ENCODE measurements around the gene CCDC73. TPM values are rescaled to one million over a fixed set of nuclear protein-coding genes. Genes with fewer than 3 reads are reported as not detected.

Gene CCDC73
- total and polyA plus RNA-seq, 2 donors (not counting 1 experiment from before 2014, with no cell fraction given): 0.05 TPM; not detected in 1

GRCh38 chr11:32829680-32830412, 35.4 kb upstream of the CCDC73 start, which contains the start of gene PRRG4:
Gene PRRG4 (plus strand): TSS chr11:32829927. CDS start chr11:32830530, 603 bp downstream.
- ATAC-seq (ENCODE audit: low read depth) (peak; percentile 68), DNase-seq (peak; percentile 48)
- no peaks in the 10 kb centered on the region for H3K79me2 ChIP-seq (ENCODE audit: control insufficient read depth, insufficient read depth, low read length)
- H3K4me2 ChIP-seq (replicated peaks; ENCODE audit: low read depth, low read length, poor library complexity, severe bottlenecking): peak within 1 kb of the TSS; percentile 86
- POLR2A ChIA-PET: no interaction called here
- peak within 1 kb of the TSS; percentile 41 to 74 (median 55) for H3K4me3 ChIP-seq (ENCODE audit: control extremely low read depth in 1 of 5, extremely low read depth in 1 of 5, insufficient read depth in 1 of 5, low read depth in 2 of 5, low read length in 4 of 5)
- H3K4me3 Mint-ChIP-seq: peak within 1 kb of the TSS; percentile 92
- H2AFZ ChIP-seq (ENCODE audit: insufficient read depth, low read depth, low read length, poor library complexity, severe bottlenecking): peak within 1 kb of the TSS; percentile 71
- H3K9me3 ChIP-seq (ENCODE audit: control extremely low read depth in 1 of 3, control insufficient read depth in 2 of 3, insufficient read depth in 1 of 3, low read length in 2 of 3): no peaks in the 10 kb centered on the region
- peaks cover 0 to 16% (median 4%) of the 10 kb centered on the region in 4 experiments for H3K27me3 ChIP-seq (replicated peaks in 1 of 4; ENCODE audit: control extremely low read depth in 1 of 4, control insufficient read depth in 3 of 4, insufficient read depth in 4 of 4, low read length in 3 of 4)
- H3K4me1 Mint-ChIP-seq: peaks cover 18% of the 10 kb centered on the region
- no peaks in the 10 kb centered on the region for H3K9me3 Mint-ChIP-seq (ENCODE audit: insufficient read depth)
- H3K4me1 ChIP-seq (ENCODE audit: control insufficient read depth in 2 of 2, insufficient read depth in 2 of 2, low read length in 2 of 2): peaks cover 11 to 14% of the 10 kb centered on the region in 2 donors
- no peak for TF ChIP-seq EZH2 (IDR thresholded peaks at IDR 0.05; ENCODE audit: borderline replicate concordance, insufficient read depth, low read depth, low read length, poor library complexity, severe bottlenecking)
- no peak for TF ChIP-seq CTCF (IDR thresholded peaks at IDR 0.05)
- H3K27me3 Mint-ChIP-seq: peaks cover 15% of the 10 kb centered on the region
- under 1% methylated on average over 85 of the region's 85 CpGs for WGBS (ENCODE audit: insufficient coverage)
- H3K9ac ChIP-seq (ENCODE audit: low read length): peak within 1 kb of the TSS; percentile 70
- intact Hi-C loops (cut with micrococcal nuclease): no loop called here
- CTCF ChIA-PET: no interaction called here
- H3K27ac Mint-ChIP-seq: peak within 1 kb of the TSS; percentile 61
- H3K36me3 ChIP-seq (replicated peaks in 1 of 2; ENCODE audit: control extremely low read depth in 1 of 2, control insufficient read depth in 1 of 2, extremely low read depth in 1 of 2, insufficient read depth in 2 of 2, low read length in 1 of 2): no peaks in the 10 kb centered on the region
- H4K20me1 ChIP-seq (ENCODE audit: control insufficient read depth, insufficient read depth, low read length, poor library complexity, severe bottlenecking): no peaks in the 10 kb centered on the region
- H3K27ac ChIP-seq (ENCODE audit: low read length in 2 of 2): no peak within 1 kb of the TSS

GRCh38 chr11:32829157-32829679, 34.8 kb upstream of the CCDC73 start:
- Mint-ChIP-seq H3K9me3 (ENCODE audit: insufficient read depth) (no peaks in the 10 kb centered on the region), H3K27ac (peak overlapping the region; percentile 61), H3K27me3 (peaks cover 15% of the 10 kb centered on the region), H3K4me1 (peaks cover 18% of the 10 kb centered on the region), H3K4me3 (peak overlapping the region; percentile 92)
- peak overlapping the region; percentile 41 to 74 (median 55) for H3K4me3 ChIP-seq (ENCODE audit: control extremely low read depth in 1 of 5, extremely low read depth in 1 of 5, insufficient read depth in 1 of 5, low read depth in 2 of 5, low read length in 4 of 5)
- H3K27ac ChIP-seq (ENCODE audit: low read length in 2 of 2): no peak overlapping the region
- DNase-seq (no peak), ATAC-seq (ENCODE audit: low read depth) (peak; percentile 47)
- no peaks in the 10 kb centered on the region for H3K79me2 ChIP-seq (ENCODE audit: control insufficient read depth, insufficient read depth, low read length)
- H3K27me3 ChIP-seq (replicated peaks in 1 of 4; ENCODE audit: control extremely low read depth in 1 of 4, control insufficient read depth in 3 of 4, insufficient read depth in 4 of 4, low read length in 3 of 4): peaks cover 0 to 16% (median 4%) of the 10 kb centered on the region in 4 experiments
- peaks cover 11 to 14% of the 10 kb centered on the region in 2 donors for H3K4me1 ChIP-seq (ENCODE audit: control insufficient read depth in 2 of 2, insufficient read depth in 2 of 2, low read length in 2 of 2)
- CTCF ChIA-PET: interaction anchor here (0.6 kb wide), 1 partner anchor 52 kb away, joined by 3 read pairs; no protein-coding TSS in a partner anchor
- H2AFZ ChIP-seq (ENCODE audit: insufficient read depth, low read depth, low read length, poor library complexity, severe bottlenecking): peak overlapping the region; percentile 71
- H3K36me3 ChIP-seq (replicated peaks in 1 of 2; ENCODE audit: control extremely low read depth in 1 of 2, control insufficient read depth in 1 of 2, extremely low read depth in 1 of 2, insufficient read depth in 2 of 2, low read length in 1 of 2): no peaks in the 10 kb centered on the region
- TF ChIP-seq CTCF (IDR thresholded peaks at IDR 0.05) (no peak), EZH2 (IDR thresholded peaks at IDR 0.05; ENCODE audit: borderline replicate concordance, insufficient read depth, low read depth, low read length, poor library complexity, severe bottlenecking) (no peak)
- H3K4me2 ChIP-seq (replicated peaks; ENCODE audit: low read depth, low read length, poor library complexity, severe bottlenecking): peak overlapping the region; percentile 86
- no peaks in the 10 kb centered on the region for H4K20me1 ChIP-seq (ENCODE audit: control insufficient read depth, insufficient read depth, low read length, poor library complexity, severe bottlenecking)
- intact Hi-C loops (cut with micrococcal nuclease): no loop called here
- peak overlapping the region; percentile 70 for H3K9ac ChIP-seq (ENCODE audit: low read length)
- POLR2A ChIA-PET: no interaction called here
- WGBS (ENCODE audit: insufficient coverage): 0% methylated on average over 8 of the region's 12 CpGs
- H3K9me3 ChIP-seq (ENCODE audit: control extremely low read depth in 1 of 3, control insufficient read depth in 2 of 3, insufficient read depth in 1 of 3, low read length in 2 of 3): no peaks in the 10 kb centered on the region

Measured in B cell (primary cell).